Mesenteric fat pad (tissue), 1 donor: Measurements from ENCODE around the gene IFT80. TPM values are rescaled to one million over a fixed set of nuclear protein-coding genes. Genes with fewer than 3 reads are reported as not detected.
"Not testable (repeated sequence)": the region's sequence is repeated elsewhere in the genome, so short reads cannot be mapped to it uniquely, and the experiment has no call there.

Experiments used
- DNase-seq: peaks from one replicate; pipeline ENCODE4 v3.0.0-alpha.2; 2020; ENCODE audit warnings: low spot score
- total RNA-seq: library from RNA; stranded (reverse); fragmentation: NEBNext Ultra II Directional; extraction: Animal tissue kit (Norgen Biotek cat#: 25700); gene quantifications from one replicate; pipeline ENCODE4 v1.2.1, GENCODE V29; 2021
- donor health status: DM: yes; HTN: yes; CAD: no.

The IFT80 gene
- total RNA-seq, 1 donor from 2014 or later = 11.1 TPM

DNA sequence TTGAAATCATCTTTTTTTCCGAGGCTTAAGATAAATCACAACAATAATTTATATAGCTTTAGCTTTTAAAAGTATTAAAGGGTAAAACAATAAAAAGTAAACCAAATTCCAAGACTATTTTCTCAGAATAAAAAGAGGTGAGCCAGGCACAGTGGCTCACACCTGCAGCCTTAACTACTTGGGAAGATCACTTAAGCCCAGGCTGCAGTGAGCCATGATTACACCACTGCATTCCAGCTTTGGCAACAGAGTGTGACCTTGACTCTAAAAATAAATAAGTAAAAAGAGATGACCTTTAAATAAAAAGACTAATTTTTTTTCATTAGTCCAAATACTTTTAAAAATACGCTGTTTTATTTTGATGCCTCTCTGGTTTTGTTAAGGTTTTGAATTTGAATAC, 119.4 kb downstream of the IFT80 start:
- DNase-seq = no peak

- no peak for DNase-seq
Observed at GRCh38 chr3:160278210-160278609, 120.8 kb downstream of the IFT80 start.

GRCh38 chr3:160265088-160265487, 133.9 kb downstream of the IFT80 start:
- DNase-seq = no peak

DNA sequence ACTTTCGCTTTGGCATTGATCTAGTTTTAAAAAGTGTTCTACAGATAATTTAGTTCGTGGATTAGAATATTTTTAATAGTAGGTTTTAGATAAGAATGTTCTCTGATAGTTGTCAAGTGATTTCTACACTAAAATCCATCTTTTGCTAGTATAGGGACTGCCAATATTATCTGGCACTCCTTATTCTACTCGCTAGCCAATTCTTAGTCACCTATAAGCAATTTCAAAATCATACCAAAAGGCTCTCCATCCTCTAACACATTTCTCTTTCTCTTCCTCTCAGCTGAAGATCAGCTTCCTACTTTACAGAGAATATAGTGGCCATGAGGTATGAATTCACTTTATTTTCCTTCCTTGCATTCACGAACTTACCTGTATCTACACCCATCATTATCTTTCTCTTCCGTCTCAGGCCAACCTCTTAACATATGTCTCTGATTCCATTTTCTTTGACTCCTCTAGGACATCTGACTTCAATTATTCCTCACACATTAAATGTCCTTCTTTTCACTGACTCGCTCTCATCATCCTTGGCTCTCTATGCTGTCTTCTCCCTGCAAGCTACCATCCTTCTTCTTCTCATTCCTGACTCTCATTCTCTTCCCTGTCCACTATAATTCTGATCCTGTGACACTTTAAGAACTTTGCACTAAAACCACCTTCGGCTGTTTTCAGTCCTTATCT, 138.3 kb downstream of the IFT80 start:
- DNase-seq = no peak

DNA sequence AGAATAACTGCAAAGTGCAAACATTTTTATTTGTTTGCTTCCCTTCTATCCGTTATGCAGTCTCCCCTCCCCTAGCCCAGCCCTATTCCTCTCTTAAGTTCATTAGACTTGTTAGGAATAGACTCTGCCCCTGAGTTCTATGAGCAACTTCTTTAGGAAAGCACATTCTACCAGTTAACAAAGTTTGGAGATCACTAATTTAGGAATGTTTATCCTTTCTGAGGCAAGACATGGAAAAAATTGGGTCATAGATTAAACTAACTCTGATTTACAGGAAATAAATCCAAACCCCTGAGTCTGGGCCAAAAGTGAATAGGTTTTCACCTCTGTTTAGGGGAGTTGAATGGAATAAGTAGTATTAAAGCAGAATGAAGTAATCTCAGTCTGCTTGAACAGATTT, 139.4 kb downstream of the IFT80 start:
- DNase-seq = no peak

DNA sequence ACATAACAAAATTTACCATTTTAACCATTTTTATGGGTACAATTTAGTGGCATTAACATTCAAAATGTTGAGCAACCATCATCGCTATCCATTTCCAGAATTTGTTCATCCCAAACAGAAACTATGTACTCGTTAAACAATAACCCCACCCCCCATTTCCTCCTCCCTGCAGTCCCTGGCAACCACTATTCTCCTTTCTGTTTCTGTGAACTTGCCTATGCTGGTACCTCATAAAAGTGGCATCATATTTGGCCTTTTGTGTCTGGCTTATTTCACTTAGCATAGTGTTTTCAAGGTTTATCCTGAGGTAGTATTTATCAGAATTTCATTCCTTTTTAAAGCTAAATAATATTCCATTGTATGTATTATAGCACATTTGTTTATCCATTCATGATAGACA, 141.4 kb downstream of the IFT80 start:
- no peak for DNase-seq

GRCh38 chr3:160253298-160253697, 145.7 kb downstream of the IFT80 start:
- no peak for DNase-seq

- no peak for DNase-seq
Observed at GRCh38 chr3:160247766-160248165, 151.3 kb downstream of the IFT80 start.

DNA sequence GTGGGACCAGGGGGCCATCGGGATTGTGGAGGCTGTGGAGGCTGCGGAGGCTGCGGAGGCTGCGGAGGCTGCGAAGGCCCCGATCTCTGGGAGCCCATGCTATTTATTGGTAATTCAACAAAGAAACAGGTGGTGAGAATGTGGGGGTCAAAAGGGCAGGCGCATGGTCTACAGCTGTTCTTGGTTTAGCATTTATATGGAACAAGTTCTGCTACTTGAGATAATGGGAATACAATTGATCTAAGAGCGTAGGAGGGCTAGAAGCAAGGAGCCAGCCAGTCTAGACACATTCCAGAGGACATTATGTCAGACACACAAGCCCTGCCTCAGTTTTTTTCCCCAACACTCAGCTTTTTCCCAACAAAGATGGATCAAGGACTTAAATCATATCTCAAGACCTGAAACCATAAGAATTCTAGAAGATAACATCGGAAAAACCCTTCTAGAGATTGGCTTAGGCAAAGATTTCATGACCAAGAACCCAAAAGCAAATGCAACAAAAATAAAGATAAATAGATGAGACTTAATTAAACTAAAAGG, 153.7 kb downstream of the IFT80 start:
- DNase-seq = no peak

- DNase-seq = not testable (repeated sequence)
Observed at GRCh38 chr3:160240719-160241118, 158.3 kb downstream of the IFT80 start.

- DNase-seq = no peak
Observed at GRCh38 chr3:160232014-160232413, 167.0 kb downstream of the IFT80 start.

- DNase-seq = no peak
Observed at GRCh38 chr3:160227419-160227818, 171.6 kb downstream of the IFT80 start.

GRCh38 chr3:160226026-160226907, 172.8 kb downstream of the IFT80 start:
- DNase-seq = no peak

- no peak for DNase-seq
Observed at GRCh38 chr3:160225176-160226025, 173.6 kb downstream of the IFT80 start, which contains the start of gene C3orf80. TSS of gene C3orf80 (plus strand) at chr3:160225422. CDS start at chr3:160225636, 214 bp downstream.

- no peak for DNase-seq
Observed at GRCh38 chr3:160224811-160225175, 174.2 kb downstream of the IFT80 start.

GRCh38 chr3:160224256-160224655, 174.8 kb downstream of the IFT80 start:
- DNase-seq = no peak

DNA sequence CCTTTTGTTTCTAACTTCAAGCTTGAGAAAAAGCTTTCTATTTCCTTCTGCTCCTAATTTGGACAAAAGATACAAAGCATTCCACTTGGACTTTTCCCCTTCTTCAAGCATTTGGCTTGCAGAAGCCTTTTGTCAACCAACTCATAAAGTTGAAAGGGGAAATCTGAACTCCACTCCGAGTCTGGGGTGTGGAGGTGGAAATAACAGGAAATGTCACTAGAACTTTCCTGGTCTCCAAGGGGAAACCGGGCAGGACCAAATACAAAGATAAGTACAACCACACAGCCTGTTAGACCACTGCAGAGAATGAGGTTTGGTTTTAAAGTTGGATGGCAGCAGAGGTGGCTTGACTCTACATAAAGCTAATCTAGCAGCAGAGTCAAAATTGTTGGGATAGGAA, 178.0 kb downstream of the IFT80 start:
- DNase-seq = no peak

- no peak for DNase-seq
Observed at GRCh38 chr3:160220038-160220437, 179.0 kb downstream of the IFT80 start.

GRCh38 chr3:160218136-160218535, 180.9 kb downstream of the IFT80 start:
- DNase-seq = no peak

DNA sequence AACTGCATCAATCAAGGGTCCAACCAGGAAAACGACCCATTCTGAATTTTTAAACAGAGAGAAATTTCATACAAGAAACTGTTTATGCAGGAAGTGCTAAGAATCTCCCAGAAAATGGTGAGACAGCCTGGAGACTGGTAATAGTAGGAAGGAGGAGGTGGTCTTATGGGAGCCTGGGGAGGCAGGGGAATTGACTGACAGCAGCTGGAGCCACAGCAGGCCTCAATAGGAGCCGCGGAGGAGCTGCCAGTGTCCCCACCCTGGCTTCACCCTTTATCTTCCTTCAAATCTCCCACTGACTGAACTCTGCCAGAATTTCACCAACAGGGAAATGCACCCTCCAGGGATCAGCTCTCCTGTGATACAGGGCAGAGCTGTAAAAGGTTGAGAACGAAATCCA, 181.3 kb downstream of the IFT80 start:
- DNase-seq = no peak

DNA sequence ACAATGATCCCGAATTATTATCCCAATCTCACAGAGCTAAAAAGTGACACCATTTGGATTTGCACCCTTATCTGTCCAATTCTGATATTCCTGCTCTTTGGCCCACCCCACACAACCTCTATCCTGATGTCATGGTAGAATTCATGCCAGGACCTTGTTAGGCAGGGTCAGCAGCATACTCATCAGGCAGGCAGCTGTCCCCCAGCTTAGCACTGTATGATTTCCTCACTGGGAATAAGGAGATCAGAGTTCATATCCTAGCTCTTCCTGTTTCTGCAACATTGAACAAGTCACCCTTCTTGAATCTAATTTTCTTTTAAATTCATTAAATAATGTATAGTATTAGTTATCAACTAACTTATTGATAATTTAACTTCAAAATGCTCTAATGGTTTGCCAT, 185.8 kb downstream of the IFT80 start:
- no peak for DNase-seq
